Stimulated activated memory B cell treated with anti-CD40 and anti-IgM and Interleukin-4, amounts not matched to agents 10 μg/mL and 1 μg/mL and 100 μg/mL, for 72 hours (primary cell): ENCODE results near the gene PHOSPHO2.

ENCODE experiments used
- ATAC-seq: fragments of 150-1000 bp; cut with Tn5 transposase; 2 replicates; pipeline ENCODE4 v1.10.0; 2021
- H3K27ac Mint-ChIP-seq: one replicate; pipeline ENCODE4 v1.8.0; 2022; ENCODE audit warnings: mild to moderate bottlenecking, mixed read lengths
- H3K27me3 Mint-ChIP-seq: one replicate; pipeline ENCODE4 v1.8.0; 2022; ENCODE audit warnings: mixed read lengths
- H3K36me3 Mint-ChIP-seq: one replicate; pipeline ENCODE4 v1.8.0; 2022; ENCODE audit warnings: mixed read lengths
- H3K4me1 Mint-ChIP-seq: one replicate; pipeline ENCODE4 v1.8.0; 2022; ENCODE audit warnings: mixed read lengths
- H3K4me3 Mint-ChIP-seq: one replicate; pipeline ENCODE4 v1.8.0; 2022; ENCODE audit warnings: mild to moderate bottlenecking, moderate library complexity, mixed read lengths
- H3K9me3 Mint-ChIP-seq: one replicate; pipeline ENCODE4 v1.8.0; 2022; ENCODE audit warnings: mixed read lengths

PHOSPHO2 gene, protein sequence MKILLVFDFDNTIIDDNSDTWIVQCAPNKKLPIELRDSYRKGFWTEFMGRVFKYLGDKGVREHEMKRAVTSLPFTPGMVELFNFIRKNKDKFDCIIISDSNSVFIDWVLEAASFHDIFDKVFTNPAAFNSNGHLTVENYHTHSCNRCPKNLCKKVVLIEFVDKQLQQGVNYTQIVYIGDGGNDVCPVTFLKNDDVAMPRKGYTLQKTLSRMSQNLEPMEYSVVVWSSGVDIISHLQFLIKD

DNA sequence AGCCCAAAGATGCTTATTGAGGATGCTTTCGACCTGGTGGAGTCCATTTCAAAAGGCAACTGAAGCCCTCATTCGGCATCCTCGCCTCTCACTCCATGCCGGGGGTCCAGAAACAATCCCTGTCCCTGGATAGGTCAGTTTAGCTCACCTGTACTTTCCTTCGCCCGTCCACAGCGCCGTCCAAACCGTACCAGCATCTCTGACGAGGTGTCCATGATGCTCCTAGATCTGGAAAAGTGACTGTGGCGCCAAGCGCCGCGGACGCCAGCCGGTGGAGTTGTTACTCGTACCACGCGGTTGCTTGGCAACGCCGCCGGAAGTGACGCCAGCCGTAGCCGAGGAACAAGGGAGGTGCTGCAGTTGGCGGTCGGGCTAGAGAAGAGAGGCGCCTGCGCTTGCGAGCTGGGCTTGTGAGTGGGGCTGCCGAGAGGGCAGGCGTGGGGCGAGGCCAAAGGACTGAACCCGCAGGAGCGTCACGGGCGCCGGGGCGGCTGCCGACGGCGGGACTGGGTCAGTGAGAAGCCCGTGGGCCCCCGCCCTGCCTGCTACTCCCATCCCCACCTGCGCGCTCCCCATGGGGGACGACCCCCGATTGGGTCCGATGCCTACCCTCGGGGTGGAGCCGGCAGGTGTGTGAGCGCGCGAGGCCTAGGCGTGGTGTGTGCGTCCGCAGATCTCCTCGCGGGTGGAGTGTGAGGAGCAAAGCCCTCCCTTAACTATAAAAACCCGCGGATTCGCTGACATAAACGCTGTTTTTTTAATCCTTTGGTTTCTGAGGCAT is at the start of gene PHOSPHO2, which contains the start of gene CFAP210:
Gene PHOSPHO2, plus strand, starts transcription at position 357 of the 781 bp plus-strand sequence. CDS start 6,503 bp downstream, outside the sequence.
Gene CFAP210, minus strand, starts transcription at position 293 of the 781 bp plus-strand sequence. Its CDS starts 78 bp downstream, at position 215.
- peaks cover 11% of the 10 kb centered on the region for H3K4me1 Mint-ChIP-seq
- peak within 1 kb of the TSS; percentile 90 for H3K4me3 Mint-ChIP-seq
- peak; percentile 100 for ATAC-seq
- H3K9me3 Mint-ChIP-seq: peaks cover 9% of the 10 kb centered on the region
- peak within 1 kb of the TSS; percentile 85 for H3K27ac Mint-ChIP-seq
- H3K36me3 Mint-ChIP-seq: peaks cover 23% of the 10 kb centered on the region
- H3K27me3 Mint-ChIP-seq: peaks cover 20% of the 10 kb centered on the region

DNA sequence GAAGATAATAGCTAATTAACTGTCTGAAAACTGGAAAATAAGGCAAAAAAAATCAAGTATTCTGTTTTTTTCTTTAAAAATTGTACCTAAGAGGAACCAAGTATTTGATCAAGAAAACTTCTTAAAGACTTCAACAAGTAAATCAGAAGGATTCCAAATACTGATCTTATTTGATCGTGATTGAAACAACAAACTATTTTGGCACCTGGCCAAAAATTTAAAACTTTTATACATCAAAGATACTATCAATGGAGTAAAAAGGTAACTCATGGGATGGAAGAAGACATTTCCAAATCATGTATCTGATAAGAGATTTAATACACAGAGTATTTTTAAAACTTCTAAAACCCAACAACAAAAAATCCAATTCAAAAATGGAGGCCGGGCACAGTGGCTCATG is 46.8 kb upstream of the PHOSPHO2 start:
- no peaks in the 10 kb centered on the region for H3K4me1 Mint-ChIP-seq
- no peaks in the 10 kb centered on the region for H3K27me3 Mint-ChIP-seq
- no peak overlapping the region for H3K27ac Mint-ChIP-seq
- H3K9me3 Mint-ChIP-seq: no peaks in the 10 kb centered on the region
- H3K36me3 Mint-ChIP-seq: no peaks in the 10 kb centered on the region
- no peak for ATAC-seq
- no peak overlapping the region for H3K4me3 Mint-ChIP-seq

DNA sequence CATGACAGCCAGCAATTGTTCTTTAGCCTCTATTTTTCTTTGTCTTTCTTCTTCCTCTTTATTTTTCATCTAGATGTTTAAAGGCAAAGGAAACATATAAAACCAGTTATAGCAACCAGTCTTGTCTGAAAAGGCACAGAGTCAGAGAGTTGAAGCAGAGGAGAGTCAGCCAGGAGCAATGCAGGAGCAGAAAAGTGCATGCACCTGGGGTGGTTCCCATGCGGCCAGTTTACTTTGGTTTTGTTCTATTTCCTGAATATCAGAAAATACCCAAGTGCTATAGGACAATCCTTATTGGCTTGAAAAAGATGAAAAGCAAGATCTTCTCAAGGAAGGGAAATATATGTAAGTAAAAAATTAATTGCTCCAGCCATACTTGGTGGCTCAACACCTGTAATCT is 45.0 kb upstream of the PHOSPHO2 start:
- H3K9me3 Mint-ChIP-seq: no peaks in the 10 kb centered on the region
- H3K4me3 Mint-ChIP-seq: no peak overlapping the region
- H3K36me3 Mint-ChIP-seq: no peaks in the 10 kb centered on the region
- no peak for ATAC-seq
- no peaks in the 10 kb centered on the region for H3K4me1 Mint-ChIP-seq
- no peak overlapping the region for H3K27ac Mint-ChIP-seq
- no peaks in the 10 kb centered on the region for H3K27me3 Mint-ChIP-seq

DNA sequence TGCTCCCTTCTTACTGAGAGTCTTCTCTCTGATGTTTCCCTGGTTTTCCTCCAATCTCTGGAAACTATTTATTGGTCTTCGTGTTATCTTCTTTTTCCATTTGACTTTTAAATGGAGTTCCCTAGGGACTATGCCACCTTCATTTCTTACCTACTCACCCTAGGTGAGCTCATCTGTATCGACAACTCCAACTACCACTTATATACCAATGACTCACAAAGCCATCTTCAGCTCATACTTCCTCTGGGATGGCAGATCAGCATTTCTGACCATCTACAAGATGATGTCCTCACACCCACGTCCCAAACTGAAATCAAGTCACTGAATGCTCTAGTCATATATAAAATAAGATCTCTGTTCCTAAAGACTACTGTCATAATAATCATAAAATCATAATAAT is 40.6 kb upstream of the PHOSPHO2 start:
- Mint-ChIP-seq H3K9me3 (peaks cover 7% of the 10 kb centered on the region), H3K4me3 (no peak overlapping the region), H3K27me3 (no peaks in the 10 kb centered on the region), H3K4me1 (no peaks in the 10 kb centered on the region), H3K36me3 (no peaks in the 10 kb centered on the region), H3K27ac (no peak overlapping the region)
- no peak for ATAC-seq

DNA sequence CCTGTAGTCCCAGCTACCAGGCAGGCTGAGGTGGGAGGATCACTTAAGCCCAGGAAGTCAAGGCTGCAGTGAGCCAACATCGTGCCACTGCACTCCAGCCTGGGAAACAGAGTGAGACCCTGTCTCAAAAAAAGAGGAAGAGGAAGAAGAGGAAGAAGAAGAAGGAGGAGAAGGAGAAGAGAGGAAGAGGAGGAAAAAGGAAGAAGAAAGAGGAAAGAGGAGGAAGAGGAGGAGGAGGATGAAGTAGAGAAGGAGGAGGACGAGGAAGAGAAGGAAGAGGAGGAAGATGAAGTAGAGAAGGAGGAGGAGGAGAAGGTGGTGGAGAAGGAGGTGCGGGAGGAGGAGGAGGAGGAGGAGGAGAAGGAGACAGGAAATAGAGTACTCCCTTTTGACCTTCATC is 38.1 kb upstream of the PHOSPHO2 start:
- no peaks in the 10 kb centered on the region for H3K27me3 Mint-ChIP-seq
- no peak overlapping the region for H3K27ac Mint-ChIP-seq
- peaks cover 7% of the 10 kb centered on the region for H3K9me3 Mint-ChIP-seq
- ATAC-seq: no peak
- H3K4me1 Mint-ChIP-seq: peaks cover 13% of the 10 kb centered on the region
- H3K36me3 Mint-ChIP-seq: no peaks in the 10 kb centered on the region
- H3K4me3 Mint-ChIP-seq: no peak overlapping the region

DNA sequence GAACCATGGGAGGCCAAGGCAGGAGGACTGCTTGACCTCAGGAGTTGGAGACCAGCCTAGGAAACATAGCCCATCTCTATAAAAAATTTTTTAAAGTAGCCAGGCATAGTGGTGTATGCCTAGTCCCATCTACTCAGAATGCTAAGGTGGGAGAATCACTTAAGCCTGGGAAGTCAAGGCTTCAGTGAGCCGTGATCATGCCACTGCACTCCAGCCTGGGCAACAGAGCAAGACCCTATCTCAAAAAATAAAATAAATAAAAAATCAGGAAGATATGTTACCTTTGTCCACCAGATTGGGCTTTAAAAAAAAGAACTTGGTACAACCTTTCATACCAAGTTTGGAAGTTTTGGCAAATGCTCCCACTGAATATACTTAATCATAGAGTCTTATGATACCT is 35.4 kb upstream of the PHOSPHO2 start:
- H3K27ac Mint-ChIP-seq: peak overlapping the region; percentile 62
- no peaks in the 10 kb centered on the region for H3K36me3 Mint-ChIP-seq

DNA sequence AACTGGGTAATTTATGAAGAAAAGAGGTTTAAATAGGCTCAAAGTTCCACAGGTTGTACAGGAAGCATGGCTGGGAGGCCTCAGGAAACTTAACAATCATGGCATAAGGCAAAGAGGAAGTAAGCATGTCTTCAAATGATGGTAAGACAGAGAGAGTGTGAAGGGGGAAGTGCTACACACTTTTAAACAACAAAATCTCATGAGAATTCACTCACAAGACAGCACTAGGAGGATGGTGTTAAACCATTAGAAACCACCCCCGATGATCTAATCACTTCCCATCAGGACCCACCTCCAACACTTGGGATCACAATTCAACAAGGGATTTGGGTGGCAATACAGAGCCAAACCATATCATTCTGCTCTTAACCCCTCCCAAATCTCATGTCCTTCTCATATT is 34.9 kb upstream of the PHOSPHO2 start:
- peak overlapping the region; percentile 62 for H3K27ac Mint-ChIP-seq
- H3K4me1 Mint-ChIP-seq: peaks cover 17% of the 10 kb centered on the region
- H3K4me3 Mint-ChIP-seq: no peak overlapping the region
- H3K9me3 Mint-ChIP-seq: peaks cover 7% of the 10 kb centered on the region
- ATAC-seq: peak; percentile 69
- H3K36me3 Mint-ChIP-seq: no peaks in the 10 kb centered on the region
- H3K27me3 Mint-ChIP-seq: no peaks in the 10 kb centered on the region

More for the DNA sequence above, 35.4 kb upstream of the PHOSPHO2 start:
- no peak overlapping the region for H3K4me3 Mint-ChIP-seq
- H3K27me3 Mint-ChIP-seq: no peaks in the 10 kb centered on the region
- ATAC-seq: no peak
- H3K9me3 Mint-ChIP-seq: peaks cover 7% of the 10 kb centered on the region
- H3K4me1 Mint-ChIP-seq: peaks cover 17% of the 10 kb centered on the region

DNA sequence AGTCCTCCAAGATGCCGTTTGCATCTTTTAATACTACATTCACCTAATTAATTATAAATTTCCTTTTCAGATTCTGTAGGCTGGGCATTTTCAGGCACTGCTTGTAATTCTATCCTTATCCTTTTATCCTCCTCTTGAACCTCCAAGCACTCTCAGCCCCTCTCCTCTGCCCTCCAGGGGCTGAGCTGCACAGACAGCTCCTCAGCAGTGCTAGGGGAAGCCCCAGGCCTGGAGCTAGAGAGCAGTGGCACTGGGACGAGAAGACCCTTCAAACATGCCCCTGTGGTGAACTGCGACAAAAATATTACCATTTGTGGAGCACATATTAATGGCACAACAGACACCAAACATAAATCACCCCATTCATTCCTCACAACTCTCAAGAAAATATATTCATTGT is 33.0 kb upstream of the PHOSPHO2 start:
- H3K4me1 Mint-ChIP-seq: peaks cover 17% of the 10 kb centered on the region
- no peaks in the 10 kb centered on the region for H3K36me3 Mint-ChIP-seq
- H3K27me3 Mint-ChIP-seq: no peaks in the 10 kb centered on the region
- H3K4me3 Mint-ChIP-seq: no peak overlapping the region
- H3K27ac Mint-ChIP-seq: no peak overlapping the region
- ATAC-seq: no peak
- peaks cover 4% of the 10 kb centered on the region for H3K9me3 Mint-ChIP-seq

DNA sequence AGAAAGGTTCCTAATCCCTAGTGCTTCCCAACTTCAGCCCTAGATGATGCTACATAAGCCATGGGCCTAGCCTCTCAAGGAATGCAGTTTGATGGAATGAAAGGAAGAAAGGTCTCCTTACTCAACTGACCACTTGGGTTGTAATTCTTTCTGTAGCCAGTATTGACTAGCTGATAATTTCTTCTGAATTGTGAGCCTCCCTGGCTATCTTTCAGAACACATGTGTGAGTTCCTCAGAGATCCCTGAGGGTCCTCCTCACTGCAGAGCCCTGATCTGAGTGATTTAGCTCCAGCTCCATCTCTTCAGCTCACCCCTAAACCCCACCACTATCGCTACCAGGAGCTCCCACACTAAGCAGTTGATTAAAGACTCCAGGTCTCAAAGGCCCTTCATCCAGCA is 31.5 kb upstream of the PHOSPHO2 start:
- no peaks in the 10 kb centered on the region for H3K36me3 Mint-ChIP-seq
- peaks cover 17% of the 10 kb centered on the region for H3K4me1 Mint-ChIP-seq
- H3K27me3 Mint-ChIP-seq: peaks cover 8% of the 10 kb centered on the region
- peaks cover 3% of the 10 kb centered on the region for H3K9me3 Mint-ChIP-seq
- H3K4me3 Mint-ChIP-seq: no peak overlapping the region
- no peak overlapping the region for H3K27ac Mint-ChIP-seq
- no peak for ATAC-seq

DNA sequence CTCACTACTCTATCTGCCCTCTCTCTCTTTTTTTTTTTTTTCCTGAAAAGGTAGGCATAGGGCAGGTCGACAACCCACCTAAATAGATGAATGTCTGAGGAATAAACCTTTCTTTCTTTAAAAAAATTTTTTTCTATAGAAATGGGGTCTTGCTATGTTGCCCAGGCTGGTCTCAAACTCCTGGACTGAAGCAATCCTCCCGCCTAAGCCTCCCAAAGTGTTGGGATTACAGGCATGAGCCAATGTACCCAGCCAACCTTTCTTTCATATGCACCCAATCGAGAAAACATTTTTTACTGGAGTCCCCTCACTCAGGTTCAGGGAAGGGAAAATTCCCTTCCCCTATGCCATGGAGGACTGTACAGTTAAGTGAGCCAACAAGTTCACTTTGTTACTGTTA is 31.0 kb upstream of the PHOSPHO2 start:
- Mint-ChIP-seq H3K27ac (no peak overlapping the region), H3K27me3 (peaks cover 8% of the 10 kb centered on the region), H3K36me3 (no peaks in the 10 kb centered on the region), H3K9me3 (peaks cover 3% of the 10 kb centered on the region), H3K4me3 (no peak overlapping the region), H3K4me1 (peaks cover 17% of the 10 kb centered on the region)
- ATAC-seq: no peak

DNA sequence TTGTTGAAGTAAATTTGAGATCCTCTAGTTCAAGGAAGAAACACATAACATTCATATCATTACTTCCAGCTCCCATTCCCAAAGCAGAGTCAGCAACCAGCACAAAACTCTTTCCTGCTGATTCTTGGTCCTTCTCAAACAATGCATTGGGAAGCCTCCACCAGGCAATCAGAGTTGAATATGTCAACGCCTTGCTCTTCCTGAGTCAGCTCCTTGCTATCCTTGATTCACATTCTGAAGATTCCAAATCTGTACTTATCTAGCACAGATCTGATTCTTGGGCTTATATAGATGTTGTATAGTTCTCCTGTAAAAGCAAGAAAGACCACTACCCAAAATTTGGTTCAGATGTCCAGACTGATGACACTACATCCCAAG is 29.7 kb upstream of the PHOSPHO2 start:
- peaks cover 10% of the 10 kb centered on the region for H3K4me1 Mint-ChIP-seq

DNA sequence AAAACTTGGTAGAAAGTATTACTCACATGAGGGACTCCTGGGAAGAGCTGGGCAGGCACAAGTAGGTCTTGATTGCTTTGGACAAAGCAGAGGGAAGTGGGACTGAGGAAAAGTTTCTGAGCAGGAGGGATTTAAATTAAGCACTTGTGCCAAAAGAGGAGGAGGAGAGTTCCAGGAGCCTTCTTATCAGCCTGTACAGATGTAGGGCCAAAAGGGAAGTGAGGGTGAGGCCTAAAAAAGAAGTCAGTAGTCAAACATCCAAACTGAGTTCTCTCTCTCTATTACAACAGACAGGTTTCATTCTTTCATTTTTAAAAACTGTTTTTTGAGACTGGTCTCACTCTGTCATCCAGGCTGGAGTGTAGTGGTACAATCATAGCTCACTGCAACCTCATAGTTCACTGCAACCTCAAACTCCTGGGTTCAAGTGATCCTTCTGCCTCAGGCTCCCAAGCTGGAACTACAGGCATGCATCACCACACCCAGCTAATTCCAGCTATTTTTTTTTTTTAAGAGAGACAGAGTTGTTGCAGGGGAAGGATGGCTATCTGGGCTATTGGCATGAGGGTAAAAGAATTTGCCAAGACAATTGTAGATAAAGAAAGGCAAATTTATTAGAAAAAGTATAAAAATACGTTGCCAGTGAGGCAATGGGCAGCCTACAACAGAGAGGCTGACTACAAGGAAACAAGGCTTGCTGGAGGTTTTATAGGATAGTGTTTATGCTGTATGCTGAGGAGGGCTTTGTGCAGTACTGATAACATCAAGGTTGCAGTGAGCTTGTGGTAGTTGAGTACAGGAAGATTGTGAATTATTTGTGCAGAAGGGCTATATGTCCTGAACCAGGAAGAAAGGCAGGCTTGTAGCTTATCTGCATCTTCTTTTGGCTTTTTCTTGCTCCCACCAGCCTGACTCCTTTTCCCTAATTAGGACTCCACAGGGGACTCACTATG is 29.0 kb upstream of the PHOSPHO2 start:
- Mint-ChIP-seq H3K4me1 (peaks cover 5% of the 10 kb centered on the region), H3K27me3 (peaks cover 20% of the 10 kb centered on the region), H3K36me3 (no peaks in the 10 kb centered on the region), H3K4me3 (no peak overlapping the region), H3K27ac (no peak overlapping the region), H3K9me3 (no peaks in the 10 kb centered on the region)
- no peak for ATAC-seq

More for the DNA sequence above, 29.7 kb upstream of the PHOSPHO2 start:
- H3K4me3 Mint-ChIP-seq: no peak overlapping the region
- H3K36me3 Mint-ChIP-seq: no peaks in the 10 kb centered on the region
- H3K27me3 Mint-ChIP-seq: peaks cover 18% of the 10 kb centered on the region
- no peak overlapping the region for H3K27ac Mint-ChIP-seq
- no peak for ATAC-seq
- no peaks in the 10 kb centered on the region for H3K9me3 Mint-ChIP-seq

DNA sequence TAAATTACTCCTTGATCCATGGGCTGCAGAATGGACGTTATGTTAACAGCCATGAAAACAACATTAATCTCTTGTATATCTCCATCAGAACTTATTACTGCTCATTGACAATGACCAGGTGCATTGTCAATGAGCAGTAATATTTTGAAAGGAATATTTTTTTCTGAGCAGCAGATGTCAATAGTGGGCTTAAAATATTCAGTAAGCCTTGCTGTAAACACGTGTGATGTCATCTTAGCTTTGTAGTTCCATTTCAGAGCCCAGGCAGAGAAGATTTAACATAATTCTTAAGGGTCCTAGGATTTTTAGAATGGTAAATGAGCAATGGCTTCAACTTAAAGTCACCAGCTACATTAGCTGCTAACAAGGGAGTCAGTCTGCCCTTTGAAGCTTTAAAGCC is 26.7 kb upstream of the PHOSPHO2 start:
- peaks cover 27% of the 10 kb centered on the region for H3K27me3 Mint-ChIP-seq
- H3K4me3 Mint-ChIP-seq: no peak overlapping the region
- H3K9me3 Mint-ChIP-seq: no peaks in the 10 kb centered on the region
- ATAC-seq: no peak
- no peak overlapping the region for H3K27ac Mint-ChIP-seq
- H3K36me3 Mint-ChIP-seq: no peaks in the 10 kb centered on the region
- no peaks in the 10 kb centered on the region for H3K4me1 Mint-ChIP-seq

DNA sequence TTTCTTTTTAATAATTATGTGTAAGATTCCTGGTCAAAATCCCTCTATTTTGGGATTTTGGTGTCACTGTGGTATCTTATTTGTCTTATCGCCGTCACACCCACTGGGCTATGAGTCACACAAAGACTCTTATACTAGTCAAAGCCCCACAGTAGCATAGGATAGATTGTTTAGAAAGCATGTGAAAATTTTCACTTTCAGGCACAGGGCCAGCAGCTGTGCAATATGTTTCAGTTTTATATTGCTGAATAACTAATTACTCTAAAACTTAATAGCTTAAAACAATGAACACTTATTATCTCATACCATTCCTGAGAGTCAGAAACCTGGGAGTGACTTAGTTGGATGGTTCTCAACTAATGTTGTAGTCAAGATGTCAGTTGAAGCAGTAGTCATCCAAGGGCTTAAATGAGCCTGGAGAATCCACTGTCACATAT is 24.0 kb upstream of the PHOSPHO2 start:
- Mint-ChIP-seq H3K27me3 (peaks cover 40% of the 10 kb centered on the region), H3K4me3 (no peak overlapping the region)

DNA sequence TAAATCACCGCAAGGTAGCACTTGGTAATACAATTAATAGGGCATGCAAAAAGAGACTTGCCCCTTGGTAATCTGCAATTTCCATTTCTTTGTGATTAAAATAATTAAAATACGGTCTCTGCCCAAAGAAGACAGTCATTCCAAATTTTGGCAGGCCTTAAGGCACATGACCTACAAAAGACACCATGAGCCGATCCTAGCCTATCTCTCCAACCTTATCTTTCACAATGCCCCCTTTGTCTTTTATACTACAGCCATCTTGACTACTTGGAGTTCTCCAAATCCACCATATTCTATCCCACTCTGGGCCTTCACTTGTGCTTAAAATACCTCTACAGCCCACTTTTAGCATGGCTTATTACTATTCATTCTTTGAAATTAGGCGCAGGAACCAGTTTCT is 23.3 kb upstream of the PHOSPHO2 start:
- Mint-ChIP-seq H3K9me3 (no peaks in the 10 kb centered on the region), H3K4me3 (no peak overlapping the region), H3K36me3 (no peaks in the 10 kb centered on the region), H3K27me3 (peaks cover 47% of the 10 kb centered on the region), H3K27ac (no peak overlapping the region), H3K4me1 (no peaks in the 10 kb centered on the region)
- no peak for ATAC-seq

More for the DNA sequence above, 24.0 kb upstream of the PHOSPHO2 start:
- H3K27ac Mint-ChIP-seq: no peak overlapping the region
- H3K4me1 Mint-ChIP-seq: no peaks in the 10 kb centered on the region
- no peak for ATAC-seq
- no peaks in the 10 kb centered on the region for H3K36me3 Mint-ChIP-seq
- H3K9me3 Mint-ChIP-seq: no peaks in the 10 kb centered on the region
